Measurements from ENCODE around the gene PRR20G. TPM values are rescaled to one million over a fixed set of nuclear protein-coding genes. Genes with fewer than 3 reads are reported as not detected.
"Not testable (repeated sequence)": the region's sequence is repeated elsewhere in the genome, so short reads cannot be mapped to it uniquely, and the experiment has no call there.

Gene PRR20G
- polyA plus RNA-seq, 12 donors = not detected

DNA sequence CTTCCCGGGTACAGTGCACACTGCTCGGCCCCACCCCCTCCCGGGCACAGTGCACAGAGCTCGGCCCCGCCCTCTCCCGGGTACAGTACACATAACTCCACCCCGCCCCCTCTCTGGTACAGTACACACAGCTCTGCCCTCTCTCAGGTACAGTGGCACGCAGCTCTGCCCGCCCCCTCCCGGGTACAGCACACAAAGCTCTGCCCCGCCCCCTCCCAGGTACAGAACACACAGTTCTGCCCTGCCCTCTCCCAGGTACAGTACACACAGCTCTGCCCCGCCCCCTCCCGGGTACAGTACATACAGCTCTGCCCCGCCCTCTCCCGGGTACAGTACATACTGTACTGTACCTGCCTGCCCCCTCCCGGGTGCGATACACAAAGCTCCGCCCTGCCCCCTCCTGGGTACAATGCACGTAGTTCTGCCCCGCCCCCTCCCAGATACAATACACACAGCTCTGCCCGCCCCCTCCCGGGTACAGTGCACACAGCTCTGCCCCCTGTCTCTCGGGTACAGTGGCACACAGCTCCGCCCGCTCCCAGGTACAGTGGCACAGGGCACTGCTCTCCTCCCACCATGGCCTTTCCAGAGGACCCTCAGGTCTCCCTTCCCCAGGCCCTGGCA lies 16.4 kb upstream of the PRR20G start:
- no peak for DNase-seq

DNA sequence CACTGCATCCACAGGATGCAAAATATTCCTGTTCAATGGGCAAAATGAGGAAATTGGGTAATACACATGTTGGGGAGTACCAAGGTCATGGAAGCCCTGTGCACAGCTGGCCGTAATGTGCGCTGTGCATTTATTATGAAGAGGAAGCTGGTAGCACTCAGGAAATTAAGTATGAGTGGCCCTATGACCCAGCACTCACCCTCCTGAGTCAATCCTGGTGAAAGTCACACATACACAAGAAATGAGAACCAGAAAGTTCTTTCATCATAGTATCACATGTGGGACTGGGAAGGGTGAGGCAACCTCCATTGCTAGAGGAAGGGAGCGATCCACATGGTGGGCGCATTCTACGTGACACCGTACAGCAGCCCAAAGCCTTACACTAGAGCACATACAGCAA lies 11.4 kb upstream of the PRR20G start:
- DNase-seq = no peak

DNA sequence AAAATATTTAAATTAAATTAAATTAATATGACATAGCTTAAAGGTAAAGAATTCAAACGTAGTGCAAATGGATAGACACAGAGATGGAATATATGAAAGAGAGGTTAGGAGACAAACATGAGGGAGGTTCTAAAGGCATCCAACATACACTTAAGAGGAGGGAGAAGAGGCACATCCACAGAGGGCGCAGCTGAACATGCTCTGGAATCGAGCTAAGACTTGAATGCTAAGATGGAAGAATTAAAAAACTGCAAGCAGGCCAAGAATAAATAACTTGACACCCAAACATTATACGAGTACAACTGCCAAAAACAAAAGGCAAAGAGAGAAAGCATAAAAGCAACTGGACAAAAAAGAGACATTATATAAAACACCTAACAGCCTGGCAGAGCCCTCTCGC lies 9.1 kb upstream of the PRR20G start:
- DNase-seq = no peak

DNA sequence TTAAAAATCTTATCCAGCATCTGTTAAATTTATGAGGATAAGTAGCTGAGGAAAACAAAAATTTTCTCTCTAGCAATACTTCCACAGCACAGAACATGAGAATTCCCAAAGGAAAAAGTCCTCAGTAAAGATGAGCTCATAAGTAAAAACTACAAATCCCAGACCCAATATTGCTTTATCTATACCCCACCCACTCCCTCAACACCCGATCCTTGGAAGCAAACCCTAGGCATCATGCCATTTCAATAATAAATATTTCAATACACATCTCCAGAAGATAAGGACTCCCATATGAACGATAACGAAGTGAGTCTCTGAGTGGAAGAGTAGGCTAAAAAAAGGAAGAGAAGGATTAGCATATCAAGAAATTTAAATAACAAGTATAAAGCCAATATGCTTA lies 8.3 kb upstream of the PRR20G start:
- DNase-seq = peak; percentile 29

DNA sequence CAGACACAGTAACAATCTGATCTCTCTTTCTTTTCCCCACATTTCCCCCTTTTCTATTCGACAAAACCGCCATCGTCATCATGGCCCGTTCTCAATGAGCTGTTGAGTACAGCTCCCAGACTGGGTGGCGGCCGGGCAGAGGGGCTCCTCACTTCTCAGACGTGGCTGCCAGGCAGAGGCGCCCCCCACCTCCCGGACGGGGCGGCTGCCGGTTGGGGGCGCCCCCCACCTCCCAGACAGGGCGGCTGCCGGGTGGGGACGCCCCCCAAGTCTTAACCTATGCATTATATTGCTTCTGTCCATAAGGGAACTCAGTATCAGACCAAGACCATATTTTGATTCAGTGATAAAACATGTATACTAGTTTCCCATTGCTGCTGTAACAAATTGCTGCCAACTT lies 5.8 kb upstream of the PRR20G start:
- DNase-seq = not testable (repeated sequence)

DNA sequence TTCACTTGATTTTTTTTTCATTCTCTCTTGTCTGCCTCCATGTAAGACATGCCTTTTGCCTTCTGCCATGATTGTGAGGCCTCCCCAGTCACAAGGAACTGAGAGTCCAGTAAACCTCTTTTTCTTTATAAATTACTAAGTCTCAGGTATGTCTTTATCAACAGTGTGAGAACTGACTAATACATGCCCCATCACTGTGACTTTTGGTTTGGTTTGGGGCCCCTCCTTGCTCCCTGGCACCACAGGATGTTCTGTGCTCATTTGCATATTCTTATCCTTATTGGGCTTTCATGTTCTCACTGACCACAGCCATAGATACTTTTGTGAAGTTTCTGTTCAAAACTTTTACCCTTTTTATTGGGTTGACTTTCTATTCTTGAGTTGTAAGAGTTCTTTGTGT lies 3.8 kb upstream of the PRR20G start:
- DNase-seq = no peak

DNA sequence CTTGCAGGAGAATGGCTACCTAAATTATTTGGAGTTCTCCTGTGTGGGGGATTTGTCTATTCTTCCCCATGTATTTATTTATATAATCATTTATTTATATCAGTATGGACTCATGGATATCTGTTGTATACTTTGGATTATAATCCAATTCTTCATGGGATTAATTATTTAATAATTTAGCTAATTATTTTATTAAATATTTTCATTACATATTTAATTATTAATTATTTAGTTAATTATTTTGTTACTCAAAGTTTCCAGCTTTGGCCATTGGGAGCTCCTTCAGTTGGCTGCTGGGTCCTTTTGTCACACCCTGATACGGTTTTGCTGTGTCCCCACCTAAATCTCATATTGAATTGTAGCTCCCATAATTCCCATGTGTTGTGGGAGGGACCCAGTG lies 3.3 kb upstream of the PRR20G start:
- DNase-seq = no peak

DNA sequence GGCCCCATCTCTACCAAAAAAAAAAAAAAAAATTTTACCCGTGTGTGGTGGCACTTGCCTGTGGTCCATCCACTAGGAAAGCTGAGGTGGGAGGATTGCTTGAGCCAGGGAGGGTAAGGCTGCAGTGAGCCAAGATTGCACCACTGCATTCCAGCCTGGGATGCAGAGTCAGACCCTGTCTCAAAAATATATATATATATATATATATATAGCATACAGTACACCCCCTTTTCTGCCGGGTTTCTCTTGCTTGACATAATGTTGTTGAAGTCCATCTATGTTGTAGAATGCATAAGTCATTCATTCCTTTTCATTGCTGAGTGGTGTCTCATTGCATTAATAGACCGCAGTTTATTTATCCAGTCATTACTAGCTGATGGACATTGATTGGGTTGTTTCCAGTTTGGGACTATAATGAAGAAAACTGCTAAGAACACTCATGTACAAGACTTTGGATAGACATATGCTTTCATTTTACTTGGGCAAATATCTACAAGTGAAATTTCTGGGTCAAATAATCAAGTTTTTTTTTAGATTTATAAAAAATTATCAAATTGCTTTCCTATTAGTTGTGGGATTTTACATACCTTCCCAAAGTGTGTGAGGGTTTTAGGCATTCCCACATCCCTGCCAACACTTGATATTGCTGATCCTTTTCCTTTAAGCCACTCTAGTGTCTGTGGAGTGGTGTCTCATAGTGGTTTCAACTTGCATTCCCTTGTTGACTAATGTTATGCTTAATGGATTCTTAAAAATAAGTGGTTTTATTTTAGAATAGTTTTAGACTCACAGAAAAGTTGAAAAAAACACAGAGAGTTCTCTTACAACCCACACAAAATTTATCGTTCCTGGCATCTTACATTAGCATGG lies 2.1 kb upstream of the PRR20G start:
- no peak for DNase-seq

DNA sequence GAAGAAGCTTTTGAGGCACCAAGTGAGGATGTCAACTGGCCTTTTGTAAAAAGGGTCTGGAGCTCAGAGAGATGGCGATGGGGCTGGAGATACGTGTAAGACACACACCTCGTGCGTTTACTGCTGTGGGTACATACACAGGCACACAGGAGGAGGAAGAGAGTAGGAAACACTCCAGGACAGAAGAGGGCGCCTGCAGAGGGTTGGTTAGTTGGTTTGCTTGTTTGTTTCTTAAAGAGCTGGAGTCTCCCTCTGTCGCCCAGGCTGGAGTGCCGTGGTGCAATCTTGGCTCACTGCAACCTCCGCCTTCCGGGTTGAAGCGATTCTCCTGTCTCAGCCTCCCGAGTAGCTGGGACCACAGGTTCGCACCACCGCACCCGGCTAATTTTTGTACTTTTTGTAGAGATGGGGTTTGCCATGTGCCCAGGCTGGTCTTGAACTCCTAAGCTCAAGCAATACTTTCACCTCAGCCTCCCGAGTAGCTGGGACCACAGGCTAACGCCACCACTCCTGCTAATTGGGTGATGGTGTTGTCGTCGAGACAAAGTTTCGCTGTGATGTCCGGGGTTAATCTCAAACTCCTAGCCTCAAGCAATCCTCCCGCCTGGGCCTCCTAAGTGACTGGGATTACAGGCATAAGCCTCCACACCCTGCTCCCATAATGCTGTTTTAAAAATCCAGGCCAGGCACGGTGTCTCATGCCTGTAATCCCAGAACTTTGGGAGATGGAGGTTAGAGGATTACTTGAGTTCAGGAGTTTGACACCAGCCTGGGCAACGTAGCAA lies 1.3 kb upstream of the PRR20G start:
- no peak for DNase-seq

DNA sequence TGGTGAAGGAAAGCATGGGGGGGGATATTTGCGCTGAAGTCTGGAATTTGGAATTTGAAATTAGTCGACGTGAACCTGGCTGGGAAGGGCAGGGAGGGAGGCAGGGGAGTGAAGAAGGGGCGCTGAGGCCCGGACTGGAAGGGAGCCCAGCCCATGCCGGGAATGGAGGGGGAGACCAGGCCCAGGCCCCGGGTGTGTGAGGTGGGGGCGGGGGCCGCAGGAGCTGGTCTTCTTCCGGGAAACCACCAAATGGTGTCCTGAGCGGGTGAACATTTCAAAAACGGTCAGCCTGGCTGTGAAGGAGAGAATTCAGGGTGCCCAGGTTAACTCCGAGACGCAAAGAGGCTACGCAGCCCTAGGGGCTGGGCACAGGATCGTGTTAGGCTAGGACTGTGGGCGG lies 497 bp upstream of the PRR20G start:
- no peak for DNase-seq

DNA sequence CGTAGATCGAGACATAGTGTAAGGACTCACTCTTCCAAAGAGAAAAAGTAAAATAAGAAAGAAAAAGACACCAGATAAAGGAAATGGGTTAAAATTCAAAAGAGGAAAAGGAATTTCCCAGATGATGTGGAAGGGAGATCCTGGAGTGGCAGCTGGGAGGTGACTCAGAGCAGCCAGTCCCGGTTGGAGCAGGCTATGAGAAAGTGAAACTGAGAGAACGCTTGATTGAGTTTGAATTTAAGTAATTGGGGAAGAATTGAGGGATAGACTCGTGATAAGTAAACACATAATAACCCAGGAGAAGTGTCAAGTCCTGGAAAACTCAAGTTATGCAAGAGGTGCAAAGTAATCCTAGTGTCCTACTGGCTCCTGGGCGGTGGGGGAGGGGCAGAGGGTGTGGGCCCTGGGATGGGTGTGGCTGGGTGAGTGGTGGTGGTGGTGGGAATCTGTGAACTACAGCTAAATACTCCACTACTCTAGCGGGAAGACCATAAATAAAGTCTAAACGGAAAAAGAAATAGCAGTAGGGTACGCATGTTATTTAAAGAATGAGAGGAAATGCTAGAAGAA lies 1.2 kb downstream of the PRR20G start:
- DNase-seq = no peak

DNA sequence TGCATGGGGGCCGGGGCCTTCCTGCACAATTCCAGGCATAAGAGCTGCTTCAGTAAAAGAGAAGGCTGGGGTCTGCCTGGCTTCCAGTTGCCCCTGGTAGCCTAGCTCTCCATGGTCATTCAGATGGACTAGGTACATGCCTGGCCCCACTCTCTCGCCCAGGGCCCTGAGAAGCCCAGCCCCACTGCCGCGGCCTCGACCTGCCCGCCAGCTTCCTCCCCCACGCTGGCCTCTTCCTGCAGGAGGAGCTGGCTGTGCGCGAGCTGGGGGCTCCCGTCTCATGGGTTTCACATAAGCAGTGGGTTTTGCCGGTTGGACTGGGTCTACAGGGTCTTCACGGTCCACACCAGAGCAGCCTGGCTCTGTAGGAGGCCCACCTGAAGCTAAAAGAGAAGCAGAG lies 3.6 kb downstream of the PRR20G start:
- DNase-seq = no peak

DNA sequence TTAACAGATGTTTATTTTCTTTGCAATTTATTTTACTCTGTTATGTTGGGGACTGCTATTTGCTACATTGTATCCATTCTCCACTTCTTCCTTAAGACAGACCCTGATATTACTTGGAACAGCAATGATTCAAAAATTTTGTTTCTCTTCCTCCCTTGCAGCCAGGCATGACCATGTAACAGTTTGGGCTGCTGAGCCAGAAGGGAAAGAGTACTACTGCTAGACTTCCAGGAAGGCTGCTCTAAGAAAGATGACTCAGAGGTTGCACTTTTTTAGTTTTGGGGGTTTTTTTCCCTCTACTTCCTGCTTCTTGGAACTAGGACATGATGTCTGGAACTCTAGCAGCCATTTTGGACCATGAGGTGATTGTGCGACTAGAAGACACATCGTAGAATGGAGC lies 10.3 kb downstream of the PRR20G start:
- DNase-seq = peak; percentile 56

DNA sequence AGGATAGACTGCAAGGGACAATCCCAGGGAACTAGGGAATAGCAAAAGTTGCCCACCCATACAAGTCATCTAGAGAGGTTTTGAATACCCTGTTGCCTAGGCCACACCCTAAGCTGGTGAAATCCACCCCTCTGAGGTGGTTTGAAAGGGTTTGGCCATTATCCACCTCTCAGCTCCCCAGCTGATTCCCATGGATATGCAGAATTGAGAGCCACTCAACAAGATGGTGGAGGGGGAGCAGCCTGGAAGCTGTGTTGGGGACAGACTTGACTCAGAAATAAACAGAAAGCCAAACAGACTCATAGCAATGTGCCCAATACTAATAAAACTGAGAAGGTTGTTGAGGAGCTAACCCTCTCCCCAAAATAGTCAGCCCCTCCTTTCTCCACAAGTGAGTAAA lies 10.9 kb downstream of the PRR20G start:
- no peak for DNase-seq

DNA sequence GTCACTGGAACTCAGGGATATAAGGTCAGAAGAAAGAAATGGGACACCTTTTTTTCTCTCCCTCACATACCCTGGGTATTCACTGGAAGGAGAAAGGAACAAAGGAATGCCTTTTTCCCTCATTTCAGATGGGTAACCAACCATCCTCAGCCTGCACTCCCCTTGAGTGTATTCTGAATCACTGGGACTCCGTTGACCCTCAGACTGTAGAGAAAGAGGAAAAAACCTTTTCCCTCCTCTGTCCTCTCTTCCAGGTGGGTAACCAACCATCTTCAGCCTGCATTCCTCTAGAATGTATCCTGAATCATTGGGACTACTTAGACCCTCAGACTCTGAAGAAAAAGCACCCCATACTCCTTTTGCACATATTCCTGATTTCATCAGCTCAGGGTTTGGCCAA lies 11.4 kb downstream of the PRR20G start:
- DNase-seq = no peak

DNA sequence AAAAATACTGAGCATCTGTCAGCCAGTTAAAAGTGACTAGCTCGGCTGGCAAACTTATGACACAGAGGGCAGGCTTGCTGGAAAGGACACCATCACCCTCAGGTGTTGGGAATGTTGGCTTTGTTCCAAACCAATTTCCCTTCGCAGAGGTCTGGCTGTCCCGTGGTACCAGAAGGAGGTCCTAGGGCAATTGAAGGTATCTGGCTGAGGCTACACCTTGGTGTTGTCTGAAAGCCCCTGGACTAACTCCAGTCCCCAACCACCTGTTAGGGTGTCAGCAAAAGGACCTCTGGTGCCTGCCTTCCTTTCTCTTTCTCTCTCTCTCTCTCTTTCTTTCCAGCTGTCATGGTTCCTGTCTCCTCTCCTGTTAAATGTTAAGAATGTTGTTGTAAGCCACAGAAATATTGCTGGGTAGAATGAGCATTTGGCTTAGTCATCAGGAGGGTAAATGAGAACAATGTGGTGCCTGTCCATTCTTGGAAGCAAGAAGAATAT lies 12.5 kb downstream of the PRR20G start:
- no peak for DNase-seq

DNA sequence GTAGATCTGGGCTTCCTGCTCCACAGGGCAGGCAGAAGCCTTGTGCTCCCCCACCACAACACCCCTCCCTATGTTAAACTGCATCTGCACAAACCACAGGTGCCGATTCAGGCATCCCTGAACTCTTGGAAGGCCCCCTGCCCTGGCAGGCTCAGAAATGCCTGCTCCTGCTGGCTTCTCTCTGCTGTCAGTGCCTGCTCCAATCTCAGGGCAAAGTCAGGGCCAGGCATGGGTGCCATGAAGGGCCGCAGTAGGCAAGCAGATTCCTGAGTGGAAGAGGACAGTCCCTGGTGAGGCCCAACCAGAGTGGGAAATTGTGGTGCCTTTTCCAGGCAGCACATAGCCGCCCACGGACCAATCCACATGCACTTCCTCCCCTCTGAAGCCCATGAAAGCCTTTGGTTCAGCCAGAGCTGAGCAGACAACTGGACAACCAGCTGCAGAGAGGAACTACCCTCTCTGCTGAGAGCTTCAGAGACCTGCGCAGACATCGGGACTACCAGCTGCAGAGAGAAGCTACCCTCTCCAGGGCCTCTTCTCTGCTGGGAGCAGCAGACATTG lies 13.6 kb downstream of the PRR20G start:
- no peak for DNase-seq

DNA sequence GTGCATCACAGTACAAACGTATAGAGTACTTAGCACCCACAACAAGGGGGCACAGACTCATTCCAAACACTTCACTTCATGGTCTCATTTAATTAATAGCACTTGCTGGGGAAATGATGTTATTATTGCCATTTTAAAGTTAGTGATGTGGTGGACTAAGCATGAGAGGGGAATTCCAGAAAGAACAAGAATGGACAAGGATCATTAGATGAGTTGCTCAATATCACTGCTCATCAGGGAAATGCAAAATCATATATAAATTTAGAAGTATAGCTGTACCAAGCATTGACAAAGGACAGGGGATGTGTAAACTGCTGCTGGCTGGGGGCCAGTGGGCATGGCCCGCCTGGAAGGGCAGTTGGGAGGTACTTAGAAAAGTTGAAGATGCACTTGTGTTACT lies 14.6 kb downstream of the PRR20G start:
- DNase-seq = no peak

DNA sequence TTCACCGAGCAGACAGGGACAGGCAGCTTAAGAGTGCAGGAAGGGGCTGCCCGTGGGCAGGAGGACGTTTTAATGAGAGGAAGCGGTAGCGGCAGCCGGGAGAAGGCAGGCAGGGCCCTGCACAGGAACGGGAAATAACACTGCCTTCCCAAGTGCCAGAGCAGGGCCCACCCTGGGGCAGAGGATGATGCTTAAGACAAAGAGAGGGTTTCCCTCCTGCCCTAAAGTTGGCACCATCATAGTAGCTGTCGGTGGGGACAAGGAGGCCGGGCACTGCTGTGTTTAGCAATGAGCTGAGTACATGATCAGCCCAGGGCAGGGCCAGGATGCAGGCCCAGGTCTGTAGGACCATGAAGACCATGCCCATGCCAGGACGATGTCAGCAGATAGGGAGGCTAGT lies 21.7 kb downstream of the PRR20G start:
- no peak for DNase-seq

DNA sequence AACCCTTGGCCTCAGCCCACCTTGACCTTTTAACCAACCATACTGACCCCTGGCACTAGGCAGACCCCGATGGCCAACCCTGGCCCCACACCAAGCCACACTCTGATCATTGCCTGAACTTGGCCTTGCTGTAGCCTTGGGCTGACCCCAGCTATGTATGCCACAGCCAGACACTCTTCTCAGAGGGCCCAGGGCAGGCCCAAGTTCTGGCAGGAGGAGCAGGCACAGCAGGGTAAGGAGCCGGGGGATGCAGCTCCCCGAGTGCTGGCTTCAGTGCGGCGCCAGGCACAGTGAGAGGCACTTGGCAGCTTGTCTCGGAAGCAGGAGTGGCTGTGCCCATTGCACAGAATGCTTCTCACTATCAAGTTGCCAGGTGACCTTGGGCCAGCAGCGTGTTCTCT lies 22.3 kb downstream of the PRR20G start:
- DNase-seq = no peak

DNA sequence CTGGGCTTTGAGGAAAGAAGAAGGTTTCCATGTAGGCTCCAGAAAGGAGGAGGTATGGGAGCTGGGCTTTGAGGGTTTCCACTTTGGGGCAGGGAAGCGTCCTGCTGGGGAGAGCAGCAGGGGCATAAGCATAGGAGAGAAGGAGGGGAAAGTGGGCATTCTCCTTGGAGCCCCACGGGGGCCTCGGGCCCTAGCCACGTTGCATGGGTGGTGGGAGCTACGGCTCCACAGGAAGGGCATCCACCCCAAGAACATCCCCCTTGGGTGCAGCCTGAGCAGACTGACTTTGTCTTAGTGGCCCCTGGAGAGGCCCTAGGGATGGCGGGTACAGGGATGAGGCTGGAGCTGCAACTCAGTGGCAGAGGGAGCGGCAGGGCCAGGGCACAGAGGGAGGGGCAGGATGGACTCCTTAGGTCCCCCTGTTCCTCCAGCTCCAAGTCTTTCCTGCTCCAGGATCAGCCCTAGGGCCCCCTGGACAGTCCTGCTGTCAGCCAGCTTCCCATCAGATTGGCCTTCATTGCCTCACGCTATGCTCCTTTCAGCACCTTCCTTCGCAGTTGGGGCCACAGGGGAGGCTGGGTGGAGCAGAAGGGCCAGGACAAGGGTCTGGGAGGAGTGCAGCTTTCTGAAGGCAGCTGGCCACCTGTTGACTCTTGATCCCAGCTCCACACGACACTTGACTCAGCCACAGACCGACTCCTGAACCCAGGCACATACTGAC lies 22.9 kb downstream of the PRR20G start:
- DNase-seq = no peak

All from muscle of arm (tissue), 12 donors.